ENCODE measurements around the gene RAB3GAP2.
"Not testable (repeated sequence)": the region's sequence is repeated elsewhere in the genome, so short reads cannot be mapped to it uniquely, and the experiment has no call there.

Gene RAB3GAP2

GRCh38 chr1:220239213-220239612 is 33.0 kb downstream of the RAB3GAP2 start:
- no peak for TF ChIP-seq CTCF (IDR thresholded peaks at IDR 0.05; ENCODE audit: low read length, missing control alignments)
- no peak for DNase-seq (ENCODE audit: low read depth)

GRCh38 chr1:220236278-220236677 is 36.0 kb downstream of the RAB3GAP2 start:
- not testable (repeated sequence) for DNase-seq (ENCODE audit: low read depth); H3K4me3 ChIP-seq (replicated peaks; ENCODE audit: low read depth, low read length)

More at GRCh38 chr1:220239213-220239612, 33.0 kb downstream of the RAB3GAP2 start:
- no peak overlapping the region for H3K4me3 ChIP-seq (replicated peaks; ENCODE audit: low read depth, low read length)

- no peak for DNase-seq (ENCODE audit: low read depth)
- no peak for TF ChIP-seq CTCF (IDR thresholded peaks at IDR 0.05; ENCODE audit: low read length, missing control alignments)
- H3K4me3 ChIP-seq (replicated peaks; ENCODE audit: low read depth, low read length), result no peak overlapping the region
Measured at GRCh38 chr1:220235462-220235861, 36.8 kb downstream of the RAB3GAP2 start.

GRCh38 chr1:220233927-220234326 is 38.3 kb downstream of the RAB3GAP2 start:
- DNase-seq (ENCODE audit: low read depth), result no peak
- TF ChIP-seq CTCF (IDR thresholded peaks at IDR 0.05; ENCODE audit: low read length, missing control alignments), result no peak
- no peak overlapping the region for H3K4me3 ChIP-seq (replicated peaks; ENCODE audit: low read depth, low read length)

GRCh38 chr1:220229771-220230170 is 42.5 kb downstream of the RAB3GAP2 start:
- no peak for TF ChIP-seq CTCF (IDR thresholded peaks at IDR 0.05; ENCODE audit: low read length, missing control alignments)
- DNase-seq (ENCODE audit: low read depth), result no peak
- H3K4me3 ChIP-seq (replicated peaks; ENCODE audit: low read depth, low read length), result no peak overlapping the region

- no peak for DNase-seq (ENCODE audit: low read depth)
- no peak overlapping the region for H3K4me3 ChIP-seq (replicated peaks; ENCODE audit: low read depth, low read length)
- TF ChIP-seq CTCF (IDR thresholded peaks at IDR 0.05; ENCODE audit: low read length, missing control alignments), result no peak
Measured at GRCh38 chr1:220227393-220227792, 44.9 kb downstream of the RAB3GAP2 start.

- TF ChIP-seq CTCF (IDR thresholded peaks at IDR 0.05; ENCODE audit: low read length, missing control alignments), result no peak
- no peak overlapping the region for H3K4me3 ChIP-seq (replicated peaks; ENCODE audit: low read depth, low read length)
- DNase-seq (ENCODE audit: low read depth), result no peak
Measured at GRCh38 chr1:220226752-220227151, 45.5 kb downstream of the RAB3GAP2 start.

All from fibroblast of pulmonary artery (primary cell).